Activated CD4-positive, alpha-beta T cell treated with anti-CD3 and anti-CD28 coated beads, Interleukin-2, Interleukin-4, amounts not matched to agents 100 ng/mL and 50 ng/mL, durations not matched to agents 16 hours and 8 hours (primary cell): Measurements from ENCODE around the gene PLPPR3.
"Not testable (repeated sequence)": the region's sequence is repeated elsewhere in the genome, so short reads cannot be mapped to it uniquely, and the experiment has no call there.

Source experiments
- DNase-seq: peaks from one replicate; pipeline ENCODE4 v3.0.0-alpha.2; 2020; ENCODE audit warnings: low spot score

Gene PLPPR3

GRCh38 chr19:829129-829758 is 7.5 kb upstream of the PLPPR3 start:
- no peak for DNase-seq

DNA sequence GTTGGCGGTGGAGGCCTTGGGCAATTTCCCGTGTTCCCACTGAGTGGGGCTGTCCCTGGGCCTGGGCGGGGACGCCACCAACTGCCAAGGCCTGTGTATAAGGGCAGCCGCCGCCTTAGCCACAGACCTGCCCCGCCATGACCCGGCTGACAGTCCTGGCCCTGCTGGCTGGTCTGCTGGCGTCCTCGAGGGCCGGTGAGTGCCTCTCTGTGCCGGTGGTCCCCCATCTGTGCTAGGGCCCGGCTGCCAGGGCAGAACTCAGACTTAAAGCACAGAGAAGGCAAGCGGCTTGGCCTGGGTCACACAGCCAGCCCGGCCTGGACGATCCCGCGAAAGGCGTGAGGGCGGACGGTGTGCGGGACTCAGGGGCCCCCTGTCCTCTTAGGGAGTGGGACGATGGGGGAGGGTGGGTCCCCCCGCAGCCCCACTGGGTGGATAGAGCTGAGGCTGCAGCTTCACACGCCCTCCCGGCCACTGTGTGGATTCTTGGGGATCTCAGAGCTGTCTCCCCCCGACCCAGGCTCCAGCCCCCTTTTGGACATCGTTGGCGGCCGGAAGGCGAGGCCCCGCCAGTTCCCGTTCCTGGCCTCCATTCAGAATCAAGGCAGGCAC is 6.1 kb upstream of the PLPPR3 start, which contains the start of gene AZU1:
TSS of gene AZU1 (plus strand) at position 128 of the 612 bp plus-strand sequence. CDS start at position 138, 10 bp downstream.
- DNase-seq: no peak

- DNase-seq: no peak
These were observed 5.6 kb upstream of the PLPPR3 start for GRCh38 chr19:827314-827709.

DNA sequence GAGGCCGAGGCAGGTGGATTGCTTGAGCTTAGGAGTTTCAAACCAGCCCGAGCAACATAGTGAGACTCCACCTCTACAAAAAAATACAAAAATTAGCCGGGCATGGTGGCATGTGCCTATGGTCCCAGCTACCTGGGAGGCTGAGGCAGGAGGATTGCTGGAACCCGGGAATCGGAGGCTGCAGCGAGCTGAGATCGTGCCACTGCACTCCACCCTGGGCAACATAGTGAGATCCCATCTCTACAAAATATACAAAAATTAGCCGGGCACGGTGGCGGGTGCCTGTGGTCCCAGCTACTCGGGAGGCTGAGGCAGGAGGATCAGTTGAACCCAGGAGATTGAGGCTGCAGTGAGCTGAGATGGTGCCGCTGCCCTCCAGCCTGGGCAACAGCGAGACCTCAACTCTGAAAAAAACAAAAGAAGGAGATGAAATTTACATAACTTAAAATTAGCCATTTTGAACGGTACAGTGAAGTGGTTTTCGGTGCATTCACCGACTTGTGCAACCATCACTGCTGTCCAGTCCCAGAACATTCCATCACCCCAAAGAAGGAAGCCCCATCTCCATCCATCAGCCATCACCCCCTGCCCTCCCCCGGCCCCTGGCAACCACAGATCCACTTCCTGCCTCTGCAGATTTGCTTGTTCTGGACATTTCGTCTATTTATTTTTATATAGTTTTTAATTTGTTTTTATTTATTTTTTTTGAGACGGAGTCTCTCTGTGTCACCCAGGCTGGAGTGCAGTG is 4.3 kb upstream of the PLPPR3 start:
- no peak for DNase-seq

DNA sequence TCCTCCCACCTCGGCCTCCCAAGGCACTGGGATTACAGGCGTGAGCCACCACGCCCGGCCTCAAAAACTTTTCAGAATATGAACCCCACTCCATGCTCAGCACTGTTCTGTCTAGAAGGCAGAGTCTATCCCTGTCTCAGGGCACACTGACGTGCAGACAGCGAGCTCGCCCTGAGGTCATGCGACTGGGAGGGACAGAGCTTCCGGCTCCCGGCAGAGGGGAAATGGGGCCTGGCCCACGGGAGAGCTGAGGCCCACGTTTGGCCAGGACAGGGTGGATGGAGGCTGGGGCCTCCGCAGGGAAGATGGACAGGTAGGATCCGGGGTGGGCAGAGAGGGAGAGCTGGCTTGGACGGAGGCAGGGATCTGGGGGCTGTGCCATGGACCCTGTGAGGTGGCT is 3.1 kb upstream of the PLPPR3 start:
- no peak for DNase-seq

DNA sequence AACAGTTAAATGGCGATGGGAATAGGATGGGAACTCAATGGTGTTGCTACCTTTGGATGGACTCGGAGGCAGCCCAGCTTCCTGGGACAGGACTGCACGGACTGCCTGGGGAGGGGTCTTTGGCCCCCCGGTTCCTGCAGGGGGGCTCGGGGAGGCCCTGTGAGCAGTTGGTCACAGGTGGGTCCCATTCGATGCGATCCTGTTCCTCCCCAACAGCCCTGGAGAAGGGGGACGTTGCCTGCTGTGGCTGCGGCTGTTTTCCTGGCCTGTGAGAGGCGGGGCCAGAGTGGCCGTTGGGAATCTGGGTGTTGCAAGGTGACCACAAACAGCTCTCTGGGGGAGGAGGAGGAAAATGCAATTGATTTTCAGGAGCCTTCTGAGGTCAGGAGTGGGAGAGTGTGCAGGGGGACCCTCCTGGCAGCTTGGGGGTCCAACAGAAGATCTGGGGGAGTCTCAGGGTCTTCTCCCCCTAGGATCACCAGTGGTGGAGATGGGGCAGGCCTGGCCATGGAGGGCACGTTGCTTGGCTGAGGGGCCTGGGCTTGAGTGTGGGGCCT is 1.9 kb upstream of the PLPPR3 start:
- DNase-seq: no peak

DNA sequence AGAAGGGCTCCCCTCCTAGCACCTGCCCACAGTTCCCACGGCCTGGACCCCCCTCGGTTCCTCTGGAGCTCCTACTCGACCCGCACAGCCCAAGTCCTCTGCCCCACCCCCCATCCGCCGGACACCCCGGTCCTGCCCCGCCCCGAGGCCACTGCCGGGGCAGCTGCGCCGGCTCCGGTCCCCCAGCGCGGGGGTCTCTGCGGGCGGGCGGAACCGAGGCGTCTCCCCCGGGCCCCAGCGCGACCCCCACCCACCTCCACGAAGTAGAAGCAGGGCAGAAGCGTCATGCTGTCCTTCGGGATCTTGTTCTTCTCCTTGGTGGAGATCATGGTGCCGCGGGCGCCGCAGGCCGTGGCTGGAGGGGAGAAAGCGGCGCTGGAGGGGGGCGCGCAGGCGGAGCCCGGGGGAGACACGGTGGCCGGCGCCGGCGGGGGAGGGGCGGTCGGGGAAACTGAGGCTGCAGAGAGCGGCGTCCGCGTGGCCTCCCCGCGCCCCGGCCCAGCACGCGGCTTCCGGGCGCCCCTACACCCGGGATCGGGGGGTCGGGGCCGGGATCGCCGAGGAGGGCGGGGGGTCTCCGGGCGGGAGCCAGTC is 427 bp downstream of the PLPPR3 start:
- no peak for DNase-seq

DNA sequence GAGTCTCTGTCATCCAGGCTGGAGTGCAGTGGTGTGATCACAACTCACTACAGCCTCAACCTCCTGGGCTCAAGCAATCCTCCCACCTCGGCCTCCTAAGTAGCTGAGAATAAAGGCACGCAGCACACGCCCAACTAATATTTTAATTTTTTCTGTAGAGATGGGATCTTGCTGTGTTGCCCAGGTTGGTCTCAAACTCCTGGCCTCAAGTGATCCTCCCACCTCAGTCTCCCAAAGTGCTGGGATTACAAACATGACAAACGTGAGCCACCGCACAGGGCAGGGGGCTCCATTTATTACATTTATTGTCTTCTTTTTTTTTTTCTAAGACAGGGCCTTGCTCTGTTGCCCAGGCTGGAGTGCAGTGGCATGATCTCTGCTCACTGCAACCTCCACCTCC is 1.5 kb downstream of the PLPPR3 start:
- not testable (repeated sequence) for DNase-seq

DNA sequence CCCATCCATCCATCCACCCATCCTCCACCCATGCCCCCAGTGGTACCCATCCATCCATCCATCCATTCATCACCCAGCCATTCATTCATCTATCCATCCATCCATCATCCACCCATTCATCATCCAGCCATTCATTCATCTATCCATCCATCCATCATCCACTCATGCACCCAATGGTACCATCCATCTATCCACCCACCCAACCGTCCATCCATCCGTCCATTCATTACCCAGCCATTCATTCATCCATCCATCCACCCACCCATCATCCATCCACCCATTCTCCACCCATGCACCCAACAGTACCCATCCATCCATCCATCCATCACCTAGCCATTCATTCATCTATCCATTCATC is 5.3 kb downstream of the PLPPR3 start:
- no peak for DNase-seq

DNA sequence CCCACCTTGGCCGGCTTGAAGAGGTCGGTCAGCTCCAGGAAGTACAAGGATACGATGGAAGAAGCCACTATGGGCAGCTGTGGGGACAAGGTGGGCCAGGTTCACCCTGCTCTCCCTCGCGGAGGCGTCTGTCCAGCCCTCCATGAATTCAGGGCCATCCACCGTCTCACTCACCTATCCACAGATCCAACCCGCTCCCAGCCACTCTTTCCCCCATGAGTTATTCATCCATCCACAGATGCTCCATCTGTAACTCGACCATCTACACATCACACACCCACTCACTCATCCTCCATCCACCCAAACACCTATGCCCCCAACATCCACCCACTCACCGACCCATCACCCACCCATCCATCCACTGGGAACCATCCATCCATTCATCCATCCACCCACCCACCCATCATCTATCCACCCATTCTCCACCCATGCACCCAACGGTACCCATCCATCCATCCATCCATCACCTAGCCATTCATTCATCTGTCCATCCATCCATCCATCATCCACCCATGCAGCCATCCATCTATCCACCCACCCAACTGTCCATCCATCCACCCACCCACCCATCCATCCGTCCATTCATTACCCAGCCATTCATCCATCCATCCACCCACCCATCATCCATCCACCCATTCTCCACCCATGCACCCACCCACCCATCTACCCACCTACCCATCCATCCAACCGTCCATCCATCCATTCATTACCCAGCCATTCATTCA is 5.8 kb downstream of the PLPPR3 start:
- DNase-seq: no peak

DNA sequence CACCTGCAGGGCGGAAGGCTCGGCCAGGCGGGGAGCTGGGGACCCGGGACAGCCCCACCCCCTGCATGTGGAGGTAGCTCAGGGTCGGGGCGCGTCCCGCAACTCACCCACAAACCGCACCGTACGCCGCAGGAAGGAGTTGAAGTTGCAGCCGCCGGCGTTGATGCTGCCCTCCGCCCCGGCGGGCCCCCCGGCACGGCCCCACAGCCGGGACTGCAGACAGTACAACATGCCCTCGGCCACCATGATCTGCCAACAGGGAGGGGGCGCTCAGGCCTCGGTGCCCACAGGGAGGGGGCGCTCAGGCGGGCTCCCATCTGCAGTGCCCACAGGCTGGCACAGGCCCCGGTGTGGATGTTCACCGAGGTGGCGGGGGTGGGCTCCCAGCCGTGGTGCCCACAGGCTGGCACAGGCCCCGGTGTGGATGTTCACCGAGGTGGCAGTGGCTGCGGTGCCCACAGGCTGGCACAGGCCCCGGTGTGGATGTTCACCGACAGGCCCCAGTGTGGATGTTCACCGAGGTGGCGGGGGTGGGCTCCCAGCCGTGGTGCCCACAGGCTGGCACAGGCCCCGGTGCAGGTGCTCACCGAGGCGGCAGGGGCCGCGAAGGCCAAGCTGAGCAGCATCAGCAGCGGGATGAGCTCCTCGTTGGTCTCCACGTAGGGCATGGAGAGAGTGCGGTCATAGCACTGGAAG is 6.5 kb downstream of the PLPPR3 start:
- no peak for DNase-seq

DNA sequence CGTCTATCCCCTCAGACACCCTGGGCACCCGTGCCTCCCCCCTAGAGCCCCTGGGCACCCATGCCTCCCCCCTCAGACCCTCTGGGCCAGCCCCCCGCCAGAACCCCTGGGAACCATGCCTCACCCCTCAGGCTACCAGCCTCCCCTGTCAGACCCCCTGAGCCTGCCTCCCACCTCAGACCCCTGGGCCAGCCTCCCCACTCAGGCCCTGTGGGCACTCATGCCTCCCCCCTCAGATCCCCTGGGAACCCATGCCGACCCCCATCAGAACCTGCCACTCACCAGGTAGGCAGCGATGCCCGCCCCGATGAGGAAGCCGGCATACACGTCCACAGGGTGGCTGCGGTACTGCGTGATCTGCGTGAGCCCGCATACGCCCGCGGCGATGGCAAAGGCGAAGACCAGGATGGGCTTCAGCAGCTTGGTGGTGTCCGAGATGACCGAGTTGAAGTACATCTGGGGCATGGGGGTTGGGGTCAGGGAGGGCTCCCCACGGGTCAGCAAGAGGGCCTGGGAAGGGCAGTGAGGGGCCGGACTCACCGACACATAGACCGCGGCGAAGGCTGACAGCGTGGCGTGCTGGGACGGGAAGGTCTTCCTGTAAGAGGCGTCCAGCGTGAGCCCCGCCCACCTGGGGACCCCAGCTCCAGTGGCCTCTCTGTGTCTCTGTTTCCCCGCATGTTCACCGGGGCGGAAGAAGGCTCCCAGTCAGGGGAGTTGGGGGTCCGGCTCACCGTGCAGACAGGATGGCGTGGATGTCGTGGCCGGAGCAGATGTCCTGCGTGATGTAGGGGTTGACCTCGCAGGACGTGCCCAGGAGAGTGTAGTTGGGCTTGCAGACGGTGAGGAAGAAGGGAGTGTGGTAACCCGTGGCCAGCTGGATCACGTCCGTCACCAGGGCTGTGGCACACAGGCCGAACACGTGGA is 7.3 kb downstream of the PLPPR3 start:
- no peak for DNase-seq

DNA sequence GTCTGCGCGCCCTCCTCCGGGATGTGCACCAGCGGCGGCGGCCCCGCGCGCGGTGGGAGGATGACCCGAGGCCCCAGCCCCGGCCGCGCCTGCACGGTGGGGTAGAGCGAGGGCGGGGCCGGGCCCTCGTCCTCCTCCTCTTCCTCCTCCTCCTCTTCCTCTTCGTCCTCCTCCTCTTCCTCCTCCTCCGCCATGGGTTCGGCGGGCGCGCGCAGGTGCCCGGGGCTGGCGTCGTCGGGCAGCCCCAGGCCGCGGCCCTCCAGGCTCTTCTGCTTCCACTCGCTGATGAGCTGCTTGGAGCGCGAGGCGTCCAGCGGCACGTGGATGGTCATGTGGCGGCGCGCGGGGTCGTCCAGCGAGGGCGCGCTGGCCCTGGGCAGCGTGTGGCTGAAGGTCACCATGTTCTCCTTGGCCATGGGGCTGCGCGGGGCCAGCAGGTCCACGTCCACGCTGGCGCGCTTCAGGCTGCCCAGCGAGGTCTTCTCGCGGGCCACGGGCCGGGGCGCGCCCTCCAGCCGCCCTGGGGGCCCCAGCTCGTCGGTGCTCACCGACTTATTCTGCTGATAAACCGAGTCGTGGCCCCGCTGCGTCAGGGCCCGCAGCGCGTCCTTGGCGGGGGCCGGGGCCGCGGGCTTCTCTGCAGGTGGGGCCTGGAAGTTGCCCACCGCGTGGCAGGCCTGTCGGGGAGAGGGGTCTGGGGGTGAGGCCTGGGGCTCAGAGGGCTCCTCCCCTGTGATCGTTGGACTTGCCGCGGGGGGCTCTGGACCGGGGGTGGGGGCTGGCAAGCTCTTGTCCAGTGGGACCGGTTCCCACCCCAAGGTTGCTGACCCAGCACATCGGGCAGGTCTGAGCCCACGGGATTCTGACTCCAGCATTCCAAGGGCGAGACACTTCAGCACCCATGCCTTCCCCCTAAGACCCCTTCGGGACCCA is 8.3 kb downstream of the PLPPR3 start:
- no peak for DNase-seq

DNA sequence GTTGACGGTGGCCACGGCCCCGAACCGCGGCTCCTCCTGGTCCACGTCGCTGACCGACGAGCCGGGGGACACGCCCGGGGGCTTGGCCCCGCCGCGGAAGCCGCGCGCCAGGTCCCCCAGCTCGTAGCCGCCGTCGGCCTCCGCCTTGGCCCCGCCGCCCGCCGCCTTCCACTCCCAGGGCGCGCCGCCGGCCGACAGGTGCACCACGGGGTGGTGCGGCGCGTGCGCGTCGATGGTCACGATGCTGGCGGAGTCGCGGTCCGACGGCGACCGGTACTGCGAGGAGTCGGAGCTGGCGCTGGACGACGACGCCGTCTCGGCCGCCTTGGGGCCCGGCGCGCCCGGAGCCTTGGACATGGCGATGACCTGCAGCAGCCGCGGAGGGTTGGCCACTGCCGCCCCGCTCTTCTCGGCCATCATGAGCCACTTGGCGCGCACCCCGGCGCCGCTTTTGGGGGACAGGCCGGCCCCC is 9.0 kb downstream of the PLPPR3 start:
- no peak for DNase-seq

- no peak for DNase-seq
These were observed 9.6 kb downstream of the PLPPR3 start for GRCh38 chr19:812049-812746.

DNA sequence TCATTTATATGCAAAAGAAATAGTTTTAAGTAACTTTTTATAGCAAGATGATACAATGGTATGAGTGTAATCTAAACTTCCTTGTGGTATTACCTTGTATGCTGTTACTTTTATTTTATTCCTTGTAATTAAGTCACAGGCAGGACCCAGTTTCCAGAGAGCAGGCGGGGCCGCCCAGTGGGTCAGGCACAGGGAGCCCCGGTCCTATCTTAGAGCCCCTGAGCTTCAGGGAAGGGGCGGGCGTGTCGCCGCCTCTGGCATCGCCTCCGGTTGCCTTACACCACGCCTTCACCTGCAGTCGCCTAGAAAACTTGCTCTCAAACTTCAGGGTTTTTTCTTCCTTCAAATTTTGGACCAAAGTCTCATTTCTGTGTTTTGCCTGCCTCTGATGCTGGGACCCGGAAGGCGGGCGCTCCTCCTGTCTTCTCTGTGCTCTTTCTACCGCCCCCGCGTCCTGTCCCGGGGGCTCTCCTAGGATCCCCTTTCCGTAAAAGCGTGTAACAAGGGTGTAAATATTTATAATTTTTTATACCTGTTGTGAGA is 10.2 kb downstream of the PLPPR3 start:
- DNase-seq: no peak

- no peak for DNase-seq
These were observed 10.8 kb downstream of the PLPPR3 start for GRCh38 chr19:810883-811489.
